Parathyroid adenoma (tissue), 2 donors: Measurements from ENCODE around the gene PRLHR.

Experiments used
- H2AFZ ChIP-seq: fragments of 300-600 bp; sonication (generic); one replicate; pipeline ENCODE4 v1.7.0; 2017; ENCODE audit warnings: antibody characterized with exemption, mild to moderate bottlenecking
- H3K27ac ChIP-seq: fragments of 300-600 bp; sonication (generic); one replicate; pipeline ENCODE4 v1.7.0; 2017
- H3K27me3 ChIP-seq: fragments of 300-600 bp; sonication (generic); one replicate; pipeline ENCODE4 v1.7.0; 2017; ENCODE audit warnings: low read length; ENCODE audit not compliant: control insufficient read depth, insufficient read depth
- H3K36me3 ChIP-seq: fragments of 300-600 bp; sonication (generic); one replicate; pipeline ENCODE4 v1.7.0; 2017; ENCODE audit warnings: low read length; ENCODE audit not compliant: control insufficient read depth, insufficient read depth
- H3K4me1 ChIP-seq: fragments of 300-600 bp; sonication (generic); one replicate; pipeline ENCODE4 v1.7.0; 2017; ENCODE audit warnings: control low read depth
- H3K4me2 ChIP-seq: fragments of 300-600 bp; sonication (generic); one replicate; pipeline ENCODE4 v1.7.0; 2017; ENCODE audit warnings: low read length
- H3K4me3 ChIP-seq: fragments of 300-600 bp; sonication (generic); one replicate; pipeline ENCODE4 v1.7.0; 2017; ENCODE audit warnings: low read depth, low read length
- H3K79me2 ChIP-seq: fragments of 300-600 bp; sonication (generic); one replicate; pipeline ENCODE4 v1.7.0; 2017; ENCODE audit warnings: control low read depth
- H3K9ac ChIP-seq: fragments of 300-600 bp; sonication (generic); one replicate; pipeline ENCODE4 v1.7.0; 2017; ENCODE audit warnings: mild to moderate bottlenecking
- H3K9me3 ChIP-seq: fragments of 300-600 bp; sonication (generic); one replicate; pipeline ENCODE4 v1.7.0; 2017; ENCODE audit warnings: low read length; ENCODE audit not compliant: control insufficient read depth
- CTCF ChIP-seq: fragments of 300-600 bp; sonication (generic); IDR thresholded peaks from one replicate; pipeline ENCODE4 v1.7.0; 2017; ENCODE audit warnings: antibody characterized with exemption, mild to moderate bottlenecking
- donor health status: primary hyperparathyroidism.

PRLHR gene

DNA sequence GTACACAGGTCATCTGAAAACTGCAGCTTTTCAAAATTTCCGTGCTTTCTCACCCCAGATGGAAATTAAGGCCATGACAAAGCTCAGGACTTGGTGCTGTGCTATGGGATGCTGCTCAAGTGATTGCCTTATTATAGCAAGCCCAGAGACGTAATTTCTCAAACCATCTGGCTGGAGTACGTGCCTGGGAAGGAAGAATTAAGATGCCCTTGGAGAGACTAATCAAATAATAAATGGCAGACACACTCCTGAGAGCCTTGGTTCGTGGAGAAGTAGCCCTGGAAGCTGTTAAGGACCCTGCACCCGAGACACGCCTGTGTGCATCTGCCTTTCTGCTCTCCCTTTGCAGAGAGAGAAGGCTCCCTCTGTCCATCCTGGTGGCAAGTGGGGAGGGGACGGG lies 38.3 kb upstream of the PRLHR start:
- no peak for TF ChIP-seq CTCF
- H3K9me3 ChIP-seq: no peaks in the 10 kb centered on the region
- H3K27ac ChIP-seq: no peak overlapping the region
- H3K4me3 ChIP-seq: no peak overlapping the region
- no peak overlapping the region for H3K4me2 ChIP-seq
- H3K27me3 ChIP-seq: no peaks in the 10 kb centered on the region
- no peaks in the 10 kb centered on the region for H3K79me2 ChIP-seq
- no peaks in the 10 kb centered on the region for H3K36me3 ChIP-seq
- H3K9ac ChIP-seq: no peak overlapping the region
- no peaks in the 10 kb centered on the region for H3K4me1 ChIP-seq
- H2AFZ ChIP-seq: no peak overlapping the region

- H3K4me2 ChIP-seq: no peak overlapping the region
- no peaks in the 10 kb centered on the region for H3K4me1 ChIP-seq
- no peaks in the 10 kb centered on the region for H3K9me3 ChIP-seq
- H3K79me2 ChIP-seq: no peaks in the 10 kb centered on the region
- H3K36me3 ChIP-seq: no peaks in the 10 kb centered on the region
- no peaks in the 10 kb centered on the region for H3K27me3 ChIP-seq
- no peak overlapping the region for H2AFZ ChIP-seq
- H3K4me3 ChIP-seq: no peak overlapping the region
- no peak overlapping the region for H3K9ac ChIP-seq
- TF ChIP-seq CTCF: no peak
- H3K27ac ChIP-seq: no peak overlapping the region
Observed at GRCh38 chr10:118629211-118629610, 33.8 kb upstream of the PRLHR start.

- H3K4me3 ChIP-seq: no peak overlapping the region
- TF ChIP-seq CTCF: no peak
- H3K79me2 ChIP-seq: no peaks in the 10 kb centered on the region
- H3K9ac ChIP-seq: no peak overlapping the region
- no peak overlapping the region for H3K4me2 ChIP-seq
- H2AFZ ChIP-seq: no peak overlapping the region
- H3K9me3 ChIP-seq: no peaks in the 10 kb centered on the region
- H3K27ac ChIP-seq: no peak overlapping the region
- no peaks in the 10 kb centered on the region for H3K4me1 ChIP-seq
- no peaks in the 10 kb centered on the region for H3K36me3 ChIP-seq
- no peaks in the 10 kb centered on the region for H3K27me3 ChIP-seq
Observed at GRCh38 chr10:118628397-118628796, 32.9 kb upstream of the PRLHR start.

- H3K36me3 ChIP-seq: no peaks in the 10 kb centered on the region
- H3K27ac ChIP-seq: no peak overlapping the region
- no peaks in the 10 kb centered on the region for H3K4me1 ChIP-seq
- no peaks in the 10 kb centered on the region for H3K27me3 ChIP-seq
- no peak overlapping the region for H3K9ac ChIP-seq
- H3K4me3 ChIP-seq: no peak overlapping the region
- TF ChIP-seq CTCF: no peak
- no peak overlapping the region for H2AFZ ChIP-seq
- no peaks in the 10 kb centered on the region for H3K79me2 ChIP-seq
- no peaks in the 10 kb centered on the region for H3K9me3 ChIP-seq
- H3K4me2 ChIP-seq: no peak overlapping the region
Observed at GRCh38 chr10:118626953-118627352, 31.5 kb upstream of the PRLHR start.

DNA sequence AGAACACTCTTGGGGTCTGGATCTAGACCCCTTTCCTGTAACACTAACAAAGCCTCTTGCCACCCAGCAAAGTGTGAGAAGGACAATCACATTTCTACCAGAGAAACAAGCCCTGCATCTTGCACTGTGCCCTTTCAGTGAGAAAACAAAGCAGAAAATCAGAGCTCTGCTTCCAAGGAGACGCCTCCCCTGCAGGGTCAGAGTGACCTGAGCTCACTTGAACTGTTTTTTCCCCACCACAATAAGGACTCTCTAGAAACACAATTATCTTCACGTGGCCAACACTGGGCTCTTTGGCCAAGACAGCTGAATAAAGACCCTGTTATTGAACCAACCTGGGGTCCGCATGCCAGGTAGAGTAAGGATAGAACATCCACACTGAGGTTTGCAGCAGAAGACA lies 30.1 kb upstream of the PRLHR start:
- Histone ChIP-seq H2AFZ (no peak overlapping the region), H3K4me3 (no peak overlapping the region), H3K9me3 (no peaks in the 10 kb centered on the region), H3K27ac (no peak overlapping the region), H3K9ac (no peak overlapping the region), H3K4me2 (no peak overlapping the region), H3K27me3 (no peaks in the 10 kb centered on the region), H3K36me3 (no peaks in the 10 kb centered on the region), H3K79me2 (no peaks in the 10 kb centered on the region), H3K4me1 (no peaks in the 10 kb centered on the region)
- no peak for TF ChIP-seq CTCF
